HAP-1 (cell line): ENCODE data around the gene IFNA13.
A peak's percentile ranks its signal among the peaks of the same experiment; 100 is the strongest.

ENCODE experiments used
- DNase-seq, 2 experiments: peaks; one replicate each; pipeline ENCODE4 v3.0.0-alpha.2; 2016 to 2020; ENCODE audit warnings: low spot score in 2 of 2
- H3K27me3 ChIP-seq: fragments of 250-450 bp; sonication (Bioruptor Pico); 2 replicates; pipeline ENCODE4 v1.5.1; 2020; ENCODE audit warnings: low read depth, mild to moderate bottlenecking, moderate library complexity
- H3K36me3 ChIP-seq: fragments of 250-450 bp; sonication (Bioruptor Pico); replicated peaks from 2 replicates; pipeline ENCODE4 v1.5.1; 2020; ENCODE audit warnings: mild to moderate bottlenecking
- H3K4me1 ChIP-seq: fragments of 250-450 bp; sonication (Bioruptor Pico); 2 replicates; pipeline ENCODE4 v1.5.1; 2020; ENCODE audit warnings: mild to moderate bottlenecking
- H3K4me3 ChIP-seq: fragments of 250-450 bp; sonication (Bioruptor Pico); 2 replicates; pipeline ENCODE4 v1.5.1; 2020; ENCODE audit warnings: mild to moderate bottlenecking, moderate library complexity
- H3K9me3 ChIP-seq: fragments of 250-450 bp; sonication (Bioruptor Pico); 2 replicates; pipeline ENCODE4 v1.5.1; 2020; ENCODE audit warnings: mild to moderate bottlenecking, moderate library complexity
- in situ Hi-C: fragments of 300-500 bp; cut with MboI; formaldehyde crosslinking; loops from 3 replicates; pipeline ENCODE4 v1.14.3; 2020; ENCODE audit warnings: low sequenced_read_pairs, inconsistent platforms, mixed read lengths

The IFNA13 gene

GRCh38 chr9:21334701-21335632, 32.9 kb downstream of the IFNA13 start, which contains the start of gene KLHL9:
KLHL9 (minus strand) TSS chr9:21335404; CDS start chr9:21334859, 545 bp downstream.
- no peaks in the 10 kb centered on the region for H3K9me3 ChIP-seq
- H3K36me3 ChIP-seq: peaks cover 5% of the 10 kb centered on the region; the same call in 1 of the 2 replicates
- H3K27me3 ChIP-seq: no peaks in the 10 kb centered on the region
- peak within 1 kb of the TSS; percentile 75 for H3K4me3 ChIP-seq
- peak; percentile 78 to 92 for DNase-seq
- in situ Hi-C loops: loop anchor here (10.0 kb wide), 1 partner anchor 460 kb away; no protein-coding TSS in a partner anchor
- peaks cover 6% of the 10 kb centered on the region for H3K4me1 ChIP-seq

- Histone ChIP-seq H3K4me3 (no peak overlapping the region; the same call in 1 of the 2 replicates), H3K4me1 (peaks cover 6% of the 10 kb centered on the region), H3K9me3 (no peaks in the 10 kb centered on the region), H3K36me3 (peaks cover 5% of the 10 kb centered on the region; the same call in 1 of the 2 replicates), H3K27me3 (no peaks in the 10 kb centered on the region)
- in situ Hi-C loops: loop anchor here (10.0 kb wide), 1 partner anchor 462 kb away; no protein-coding TSS in a partner anchor
- DNase-seq: no peak
These were observed 34.6 kb downstream of the IFNA13 start for GRCh38 chr9:21333226-21333625.

- in situ Hi-C loops: loop anchor here (10.0 kb wide), 1 partner anchor 463 kb away; no protein-coding TSS in a partner anchor
These were observed 36.0 kb downstream of the IFNA13 start for GRCh38 chr9:21331676-21332402.

GRCh38 chr9:21326526-21327139, 41.2 kb downstream of the IFNA13 start:
- H3K4me1 ChIP-seq: no peaks in the 10 kb centered on the region; the same call in 1 of the 2 replicates
- no peaks in the 10 kb centered on the region for H3K9me3 ChIP-seq
- no peaks in the 10 kb centered on the region; the same call in 1 of the 2 replicates for H3K36me3 ChIP-seq
- in situ Hi-C loops: no loop called here
- peak in 1 of 2 experiments; percentile 57 for DNase-seq
- H3K27me3 ChIP-seq: no peaks in the 10 kb centered on the region
- no peak overlapping the region for H3K4me3 ChIP-seq

More at GRCh38 chr9:21331676-21332402, 36.0 kb downstream of the IFNA13 start:
- DNase-seq: no peak
- Histone ChIP-seq H3K4me3 (no peak overlapping the region), H3K9me3 (no peaks in the 10 kb centered on the region), H3K27me3 (no peaks in the 10 kb centered on the region), H3K36me3 (peaks cover 5% of the 10 kb centered on the region; the same call in 1 of the 2 replicates), H3K4me1 (peaks cover 6% of the 10 kb centered on the region)

- in situ Hi-C loops: no loop called here
- no peaks in the 10 kb centered on the region; the same call in 1 of the 2 replicates for H3K36me3 ChIP-seq
- H3K9me3 ChIP-seq: no peaks in the 10 kb centered on the region
- H3K4me1 ChIP-seq: peaks cover 7% of the 10 kb centered on the region; the same call in 1 of the 2 replicates
- no peak overlapping the region for H3K4me3 ChIP-seq
- DNase-seq: no peak
- H3K27me3 ChIP-seq: no peaks in the 10 kb centered on the region
These were observed 43.8 kb downstream of the IFNA13 start for GRCh38 chr9:21324047-21324446.

GRCh38 chr9:21322911-21323461, 44.9 kb downstream of the IFNA13 start:
- in situ Hi-C loops: no loop called here
- peak in 1 of 2 experiments; percentile 14 for DNase-seq
- H3K4me1 ChIP-seq: peaks cover 7% of the 10 kb centered on the region; the same call in 1 of the 2 replicates
- no peak overlapping the region for H3K4me3 ChIP-seq
- no peaks in the 10 kb centered on the region for H3K9me3 ChIP-seq
- no peaks in the 10 kb centered on the region for H3K27me3 ChIP-seq
- no peaks in the 10 kb centered on the region; the same call in 1 of the 2 replicates for H3K36me3 ChIP-seq

GRCh38 chr9:21320465-21320864, 47.4 kb downstream of the IFNA13 start:
- in situ Hi-C loops: no loop called here
- Histone ChIP-seq H3K27me3 (peaks cover 3% of the 10 kb centered on the region; the same call in 1 of the 2 replicates), H3K4me3 (no peak overlapping the region), H3K36me3 (no peaks in the 10 kb centered on the region), H3K9me3 (no peaks in the 10 kb centered on the region), H3K4me1 (peaks cover 7% of the 10 kb centered on the region; the same call in 1 of the 2 replicates)
- DNase-seq: no peak

GRCh38 chr9:21317956-21318923, 49.6 kb downstream of the IFNA13 start:
- peaks cover 8% of the 10 kb centered on the region; the same call in 1 of the 2 replicates for H3K27me3 ChIP-seq
- H3K36me3 ChIP-seq: no peaks in the 10 kb centered on the region
- H3K9me3 ChIP-seq: no peaks in the 10 kb centered on the region
- H3K4me1 ChIP-seq: peaks cover 7% of the 10 kb centered on the region; the same call in 1 of the 2 replicates
- DNase-seq: peak; percentile 48 to 68
- in situ Hi-C loops: no loop called here
- H3K4me3 ChIP-seq: no peak overlapping the region
